GM18519 (cell line): Measurements from ENCODE around the gene LOC101059915.
"Not testable (repeated sequence)": the region's sequence is repeated elsewhere in the genome, so short reads cannot be mapped to it uniquely, and the experiment has no call there.

Experiments used
- ATAC-seq: cut with Tn5 transposase; IDR thresholded peaks from one replicate; pipeline ENCODE4 v1.9.1; 2021; ENCODE audit warnings: mild to moderate bottlenecking, moderate library complexity; ENCODE audit not compliant: unreplicated experiment, low FRiP score

Gene LOC101059915

GRCh38 chrX:71638409-71638808, 28.9 kb upstream of the LOC101059915 start:
- no peak for ATAC-seq

- no peak for ATAC-seq
Observed at GRCh38 chrX:71640002-71640401, 27.3 kb upstream of the LOC101059915 start.

DNA sequence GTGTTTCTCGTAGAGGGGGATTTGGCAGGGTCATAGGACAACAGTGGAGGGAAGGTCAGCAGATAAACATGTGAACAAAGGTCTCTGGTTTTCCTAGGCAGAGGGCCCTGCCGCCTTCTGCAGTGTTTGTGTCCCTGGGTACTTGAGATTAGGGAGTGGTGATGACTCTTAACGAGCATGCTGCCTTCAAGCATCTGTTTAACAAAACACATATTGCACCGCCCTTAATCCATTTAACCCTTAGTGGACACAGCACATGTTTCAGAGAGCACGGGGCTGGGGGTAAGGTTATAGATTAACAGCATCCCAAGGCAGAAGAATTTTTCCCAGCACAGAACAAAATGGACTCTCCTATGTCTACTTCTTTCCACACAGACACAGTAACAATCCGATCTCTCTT, 22.9 kb upstream of the LOC101059915 start:
- ATAC-seq, result not testable (repeated sequence)

DNA sequence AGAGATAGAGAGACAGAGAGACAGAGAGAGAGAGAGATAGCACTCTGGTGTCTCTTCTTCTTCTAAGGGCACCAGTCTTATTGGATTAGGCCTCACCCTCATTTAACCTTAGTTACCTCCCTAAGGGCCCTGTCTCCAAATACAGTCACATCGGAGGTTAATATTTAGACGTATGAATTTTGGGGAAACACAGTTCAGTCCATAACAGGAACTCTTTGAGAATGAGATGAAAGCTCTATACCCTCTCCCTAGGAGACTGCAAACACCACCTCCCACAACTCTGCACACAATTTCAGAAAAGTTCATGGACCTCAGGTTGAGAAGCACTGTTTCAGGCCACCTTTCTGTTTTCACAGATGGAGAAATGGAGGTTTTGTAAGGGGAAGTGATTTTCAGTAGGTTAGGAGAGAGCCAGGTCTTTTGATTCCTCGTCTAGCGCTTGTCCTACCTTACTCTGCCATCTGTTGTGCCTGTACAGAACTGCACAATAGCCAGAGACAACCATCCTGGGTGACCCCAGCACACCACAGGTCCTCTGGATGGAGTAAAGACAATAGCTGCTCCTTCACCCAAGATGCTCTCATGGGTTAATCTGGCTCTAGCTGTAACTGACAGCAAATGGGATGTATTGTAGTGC, 16.9 kb upstream of the LOC101059915 start:
- peak; percentile 62 for ATAC-seq

DNA sequence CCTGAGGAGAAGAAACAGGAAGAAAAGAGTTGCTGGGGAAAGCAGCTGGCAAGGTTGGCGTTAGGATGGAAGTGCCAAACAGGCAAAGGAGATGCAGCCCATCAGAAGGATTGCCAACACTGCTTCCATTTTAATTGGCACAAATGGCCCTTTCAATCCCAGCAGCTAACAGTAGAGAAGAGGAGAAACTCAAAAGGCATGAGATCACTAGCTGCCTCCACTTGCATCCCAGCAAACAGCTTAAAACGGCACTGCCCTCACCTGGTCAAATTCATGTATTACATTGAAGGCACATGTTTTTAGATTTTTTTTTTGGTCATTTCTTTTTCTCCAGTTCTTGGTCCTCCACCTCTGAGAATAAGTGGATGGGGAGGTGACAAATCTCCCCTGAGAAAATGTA, 14.9 kb upstream of the LOC101059915 start:
- no peak for ATAC-seq

DNA sequence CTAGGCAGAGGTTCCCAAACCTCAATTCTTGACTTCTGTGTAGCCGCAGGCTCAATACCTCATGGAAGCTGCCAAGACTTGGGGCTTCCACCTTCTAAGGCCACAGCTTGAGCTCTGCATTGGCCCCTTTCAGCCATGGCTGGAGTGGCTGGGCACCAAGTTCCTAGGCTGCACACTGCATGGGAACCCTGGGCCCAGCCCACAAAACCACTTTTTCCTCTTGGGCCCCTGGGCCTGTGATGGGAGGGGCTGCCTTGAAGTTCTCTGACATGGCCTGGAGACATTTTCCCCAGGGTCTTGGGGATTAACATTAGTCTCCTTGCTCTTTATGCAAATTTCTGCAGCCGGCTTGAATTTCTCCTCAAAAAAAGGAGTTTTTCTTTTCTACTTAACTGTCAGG, 14.0 kb upstream of the LOC101059915 start:
- ATAC-seq, result no peak

GRCh38 chrX:71657267-71657666, 10.1 kb upstream of the LOC101059915 start:
- no peak for ATAC-seq

- ATAC-seq, result no peak
Observed at GRCh38 chrX:71659342-71659741, 8.0 kb upstream of the LOC101059915 start.

DNA sequence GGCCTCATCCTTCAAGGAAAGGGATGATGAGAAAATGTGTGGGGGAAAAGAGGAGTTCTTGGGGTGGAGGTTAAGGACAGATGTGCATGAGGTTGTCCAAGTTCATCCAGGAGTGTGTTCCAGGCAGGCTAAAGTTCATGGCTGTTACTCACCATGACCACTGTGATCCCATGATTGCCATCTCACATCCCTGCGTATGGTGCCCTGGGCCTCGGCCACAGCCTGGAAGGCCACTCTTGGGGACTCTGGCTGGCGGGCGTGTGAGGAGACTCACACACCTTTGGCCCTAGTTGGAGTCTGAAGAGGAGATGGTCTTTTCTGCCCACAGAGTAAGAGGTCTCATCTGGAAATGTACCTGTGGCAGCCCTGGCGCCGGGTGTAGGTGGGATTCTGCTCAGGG, 7.4 kb upstream of the LOC101059915 start:
- ATAC-seq, result no peak

- no peak for ATAC-seq
Observed at GRCh38 chrX:71660562-71661416, 6.6 kb upstream of the LOC101059915 start.

GRCh38 chrX:71661919-71662318, 5.4 kb upstream of the LOC101059915 start:
- ATAC-seq, result no peak

GRCh38 chrX:71662654-71663053, 4.7 kb upstream of the LOC101059915 start:
- not testable (repeated sequence) for ATAC-seq

GRCh38 chrX:71663238-71663637, 4.1 kb upstream of the LOC101059915 start:
- ATAC-seq, result not testable (repeated sequence)

DNA sequence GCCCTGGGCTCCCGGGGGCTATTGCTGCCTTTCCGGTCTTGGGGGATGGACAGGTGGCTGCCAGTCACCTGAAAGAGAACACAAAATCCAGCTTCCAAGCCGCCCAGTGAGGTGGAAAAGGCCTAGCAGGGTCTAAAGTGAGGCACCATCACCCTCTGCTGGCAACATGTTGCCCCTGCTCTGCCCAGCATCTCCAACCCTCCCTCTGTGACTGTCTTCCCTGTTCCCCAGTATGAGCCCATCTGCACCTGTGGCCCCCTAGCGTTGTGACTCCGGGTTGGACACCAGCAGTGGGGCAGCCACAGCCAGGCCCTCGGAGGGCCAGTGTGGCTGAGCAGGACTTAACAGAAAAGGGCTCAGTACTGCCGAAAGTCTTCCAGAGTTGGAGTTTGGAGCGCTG, 3.1 kb upstream of the LOC101059915 start:
- not testable (repeated sequence) for ATAC-seq

- no peak for ATAC-seq
Observed at GRCh38 chrX:71664889-71665491, 2.4 kb upstream of the LOC101059915 start.

DNA sequence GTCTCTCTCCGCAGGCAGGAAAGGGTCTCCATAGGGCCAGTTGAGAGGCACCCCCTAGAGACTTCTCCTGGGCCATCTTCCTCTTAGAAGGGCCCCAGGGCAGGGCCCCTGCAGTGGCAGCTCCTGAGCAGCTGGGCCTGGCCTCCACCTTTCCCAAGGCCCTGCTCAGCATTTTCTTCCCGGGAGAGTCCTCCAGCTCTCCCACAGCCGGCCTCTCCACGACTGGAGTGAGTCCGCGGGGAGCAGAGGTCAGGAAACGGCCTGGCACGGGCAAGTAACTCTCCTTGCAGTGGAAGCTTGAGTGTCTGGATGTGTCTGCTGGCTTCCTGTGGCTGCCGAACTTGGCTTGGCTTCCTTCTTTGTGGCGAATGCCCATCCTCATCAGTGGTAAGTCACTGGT, 1.6 kb upstream of the LOC101059915 start:
- no peak for ATAC-seq

DNA sequence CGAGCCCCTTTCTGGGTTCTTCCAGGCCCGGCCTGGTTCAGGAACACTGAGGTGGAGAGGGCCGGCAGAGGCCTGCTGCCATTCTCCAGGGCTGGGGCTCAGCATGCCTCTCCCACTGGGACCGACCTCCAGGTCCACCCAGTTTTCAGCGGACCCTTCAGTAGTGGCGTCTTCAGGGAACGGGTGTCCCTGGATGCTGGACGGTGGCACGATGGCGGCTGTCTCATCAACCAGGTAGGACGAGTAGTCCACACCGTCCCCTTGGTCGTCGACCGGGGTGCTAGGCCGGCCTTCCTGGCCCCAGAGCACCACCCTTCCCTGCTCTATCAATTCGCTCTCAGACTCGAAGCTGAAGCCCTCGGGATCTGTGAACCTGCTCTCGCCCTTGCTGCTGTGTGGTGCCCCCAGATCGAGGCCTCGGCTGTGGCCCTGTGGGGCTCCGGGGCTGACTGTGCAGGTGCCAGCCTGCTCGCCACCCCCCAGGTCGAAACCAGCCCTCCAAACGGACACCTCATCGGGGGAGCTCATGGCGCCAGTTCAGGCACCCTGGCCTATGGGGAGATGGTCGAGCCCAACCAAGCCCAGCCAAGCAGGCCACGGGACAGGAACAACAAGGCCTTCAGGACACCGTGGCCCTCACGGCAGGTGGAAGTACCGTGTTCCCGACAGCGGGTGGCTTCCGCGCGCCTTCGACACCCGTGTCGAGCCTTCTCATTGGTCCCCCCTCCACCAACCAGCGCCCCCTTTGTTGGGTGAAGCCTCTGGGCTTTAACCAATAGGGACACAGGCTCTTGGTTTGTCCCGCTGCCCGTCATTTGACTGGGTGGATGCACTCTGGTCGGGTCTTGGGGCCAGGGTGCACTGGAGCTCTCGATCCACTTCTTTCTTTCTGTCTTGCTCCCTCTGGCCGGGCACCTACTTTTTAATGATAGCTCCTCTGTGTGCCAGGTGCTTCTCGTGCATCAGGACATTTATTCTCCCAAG, 814 bp upstream of the LOC101059915 start:
- ATAC-seq, result no peak

- no peak for ATAC-seq
Observed at GRCh38 chrX:71668248-71668595, 876 bp downstream of the LOC101059915 start.

- ATAC-seq, result no peak
Observed at GRCh38 chrX:71669492-71669891, 2.1 kb downstream of the LOC101059915 start.

DNA sequence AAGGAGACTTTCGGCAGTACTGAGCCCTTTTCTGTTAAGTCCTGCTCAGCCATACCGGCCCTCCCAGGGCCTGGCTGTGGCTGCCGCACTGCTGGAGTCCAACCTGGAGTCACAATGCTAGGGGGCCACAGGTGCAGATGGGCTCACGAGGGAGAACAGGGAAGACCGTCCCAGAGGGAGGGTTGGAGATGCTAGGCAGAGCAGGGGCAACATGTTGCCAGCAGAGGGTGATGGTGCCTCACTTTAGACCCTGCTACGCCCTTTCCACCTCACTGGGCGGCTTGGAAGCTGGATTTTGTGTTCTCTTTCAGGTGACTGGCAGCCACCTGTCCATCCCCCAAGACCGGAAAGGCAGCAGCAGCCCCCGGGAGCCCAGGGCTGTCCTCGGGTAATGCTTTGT, 2.6 kb downstream of the LOC101059915 start:
- ATAC-seq, result not testable (repeated sequence)
